ENCODE measurements around the gene TRAF5. TPM values are rescaled to one million over a fixed set of nuclear protein-coding genes. Genes with fewer than 3 reads are reported as not detected.

The TRAF5 gene
- total and polyA plus RNA-seq, 2 of the 4 experiments (the other 2 are of a cell fraction), result 10.0 to 14.7 TPM

GRCh38 chr1:211355873-211356272 lies 29.2 kb downstream of the TRAF5 start:
- Histone ChIP-seq H2BK120ac (ENCODE audit: low read depth, low read length) (no peak overlapping the region), H2BK5ac (ENCODE audit: low read depth, low read length, poor library complexity, severe bottlenecking) (no peak overlapping the region), H3K9ac (ENCODE audit: low read depth, low read length) (no peak overlapping the region), H2AK5ac (ENCODE audit: low read depth, low read length) (no peak overlapping the region), H3K18ac (ENCODE audit: low read depth, low read length) (no peak overlapping the region), H2BK20ac (ENCODE audit: low read depth, low read length) (no peak overlapping the region), H4K5ac (ENCODE audit: low read depth, low read length) (no peak overlapping the region), H4K8ac (ENCODE audit: low read depth in 2 of 2, low read length in 2 of 2) (no peak overlapping the region), H3K4me1 (ENCODE audit: control insufficient read depth, insufficient read depth, low read length) (peaks cover 6% of the 10 kb centered on the region), H3K56ac (ENCODE audit: extremely low read depth, insufficient read depth, low read length) (no peak overlapping the region), H3K36me3 (ENCODE audit: control insufficient read depth, insufficient read depth, low read length) (peaks cover 23% of the 10 kb centered on the region), H3K4ac (ENCODE audit: low read depth, low read length) (no peak overlapping the region), H4K20me1 (ENCODE audit: insufficient read depth, low read length) (peaks cover 3% of the 10 kb centered on the region; the same call in 1 of the 2 replicates), H3K4me3 (ENCODE audit: insufficient read depth, low read depth, low read length) (no peak overlapping the region), H2AK9ac (replicated peaks; ENCODE audit: low read depth, low read length, poor library complexity) (no peak overlapping the region), H3K4me2 (ENCODE audit: low read depth, low read length) (no peak overlapping the region), H3K23ac (ENCODE audit: low read depth, low read length) (no peak overlapping the region), H3K79me1 (ENCODE audit: low read depth in 1 of 2, low read length in 2 of 2) (peaks cover 27% of the 10 kb centered on the region in 2 experiments), H3K14ac (replicated peaks; ENCODE audit: low read depth, low read length) (no peak overlapping the region), H3K9me1 (ENCODE audit: insufficient read depth, low read length) (peaks cover 11% of the 10 kb centered on the region; the same call in 1 of the 2 replicates), H2BK15ac (ENCODE audit: low read depth, low read length) (no peak overlapping the region), H4K91ac (ENCODE audit: insufficient read depth, low read depth, low read length) (no peak overlapping the region), H2AFZ (replicated peaks; ENCODE audit: low read length, poor library complexity) (no peak overlapping the region), H3K9me3 (ENCODE audit: control insufficient read depth, insufficient read depth, low read length) (no peaks in the 10 kb centered on the region), H3K27me3 (ENCODE audit: control insufficient read depth, insufficient read depth, low read length) (no peaks in the 10 kb centered on the region), H3K27ac (ENCODE audit: insufficient read depth, low read length) (no peak overlapping the region)
- DNase-seq, result no peak
- no peak for ATAC-seq (ENCODE audit: low read depth)
- dilution Hi-C loops (cut with HindIII; ENCODE audit: low sequenced_read_pairs, unreplicated experiment) (no loop called here), intact Hi-C loops (cut with micrococcal nuclease) (no loop called here), in situ Hi-C loops (cut with MboI; ENCODE audit: low sequenced_read_pairs) (no loop called here)
- ChIA-PET POLR2A (ENCODE audit: unreplicated experiment) (no interaction called here), CTCF (no interaction called here)
- no peak for TF ChIP-seq CHD1 (IDR thresholded peaks at IDR 0.05; ENCODE audit: low read depth, low read length)
- no peak for TF ChIP-seq POLR2A (IDR thresholded peaks at IDR 0.05; ENCODE audit: low read depth, low read length)
- no peak for TF ChIP-seq SMC3 (IDR thresholded peaks at IDR 0.05; ENCODE audit: low read depth, low read length)
- no peak for TF ChIP-seq RFX5 (IDR thresholded peaks at IDR 0.05; ENCODE audit: low read depth, low read length)
- TF ChIP-seq, protein P1, sequence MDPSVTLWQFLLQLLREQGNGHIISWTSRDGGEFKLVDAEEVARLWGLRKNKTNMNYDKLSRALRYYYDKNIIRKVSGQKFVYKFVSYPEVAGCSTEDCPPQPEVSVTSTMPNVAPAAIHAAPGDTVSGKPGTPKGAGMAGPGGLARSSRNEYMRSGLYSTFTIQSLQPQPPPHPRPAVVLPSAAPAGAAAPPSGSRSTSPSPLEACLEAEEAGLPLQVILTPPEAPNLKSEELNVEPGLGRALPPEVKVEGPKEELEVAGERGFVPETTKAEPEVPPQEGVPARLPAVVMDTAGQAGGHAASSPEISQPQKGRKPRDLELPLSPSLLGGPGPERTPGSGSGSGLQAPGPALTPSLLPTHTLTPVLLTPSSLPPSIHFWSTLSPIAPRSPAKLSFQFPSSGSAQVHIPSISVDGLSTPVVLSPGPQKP (IDR thresholded peaks at IDR 0.05; ENCODE audit: borderline replicate concordance, low read depth, low read length), result no peak
- TF ChIP-seq BHLHE40 (IDR thresholded peaks at IDR 0.05; ENCODE audit: low read depth, low read length), result no peak
- no peak for TF ChIP-seq MAZ (IDR thresholded peaks at IDR 0.05; ENCODE audit: borderline replicate concordance, low read depth, low read length)
- WGBS, 2 experiments (ENCODE audit: extremely low coverage in 2 of 2, insufficient read length in 1 of 2), result 100% methylated on average over 2 of the region's 4 CpGs; no CpG with 5 or more reads in 1 of the 2 experiments
- BruUV-seq (replicated peaks), result no TSS peak
